ACHN (cell line): ENCODE data around the gene ATAD3B.
"Not testable (repeated sequence)": the region's sequence is repeated elsewhere in the genome, so short reads cannot be mapped to it uniquely, and the experiment has no call there.

ENCODE experiments used
- DNase-seq: peaks from one replicate; pipeline ENCODE4 v3.0.0-alpha.2; 2015
- in situ Hi-C: cut with HindIII; loops from 2 replicates; pipeline ENCODE4 v1.10.0; 2017; ENCODE audit warnings: low sequenced_read_pairs, low pct_ligation_motif_present, low pct_unique_long_range_greater_than_20kb

Gene ATAD3B

DNA sequence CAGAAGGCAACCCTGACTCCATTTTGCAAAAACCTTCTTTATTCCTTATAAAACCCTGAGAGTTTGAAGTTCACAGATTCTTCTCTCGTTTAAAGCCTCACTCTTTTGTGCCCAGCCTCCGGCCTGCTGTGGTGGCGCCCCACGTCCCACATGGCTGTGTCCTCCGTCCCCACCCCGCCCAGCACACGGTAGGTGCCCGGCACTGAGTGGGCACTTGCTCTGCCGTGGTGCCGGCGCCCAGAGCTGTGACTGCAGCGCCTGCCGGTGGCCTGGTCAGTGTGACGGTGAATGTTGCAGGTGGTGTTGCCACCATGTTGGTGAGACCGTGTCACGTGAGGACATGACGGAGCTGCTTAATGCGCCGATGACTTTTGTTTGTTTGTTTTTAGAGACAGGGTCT is 49.8 kb downstream of the ATAD3B start:
- in situ Hi-C loops = no loop called here
- no peak for DNase-seq

DNA sequence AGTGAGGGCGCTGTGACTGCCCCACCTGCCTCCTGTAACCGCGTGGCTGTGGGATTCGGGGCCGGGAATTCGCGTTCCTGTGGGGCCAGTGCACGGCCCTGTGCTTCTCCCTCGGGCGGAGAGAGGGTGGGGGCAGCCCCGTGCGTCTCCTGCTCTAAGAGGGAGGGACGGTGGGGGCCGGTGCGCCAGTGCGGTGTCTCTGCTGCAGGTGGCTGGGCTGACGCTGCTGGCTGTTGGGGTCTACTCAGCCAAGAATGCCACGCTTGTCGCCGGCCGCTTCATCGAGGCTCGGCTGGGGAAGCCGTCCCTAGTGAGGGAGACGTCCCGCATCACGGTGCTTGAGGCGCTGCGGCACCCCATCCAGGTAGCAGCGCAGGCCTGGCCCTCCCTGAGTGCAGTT is 51.0 kb downstream of the ATAD3B start:
- DNase-seq, in situ Hi-C loops: not testable (repeated sequence)

DNA sequence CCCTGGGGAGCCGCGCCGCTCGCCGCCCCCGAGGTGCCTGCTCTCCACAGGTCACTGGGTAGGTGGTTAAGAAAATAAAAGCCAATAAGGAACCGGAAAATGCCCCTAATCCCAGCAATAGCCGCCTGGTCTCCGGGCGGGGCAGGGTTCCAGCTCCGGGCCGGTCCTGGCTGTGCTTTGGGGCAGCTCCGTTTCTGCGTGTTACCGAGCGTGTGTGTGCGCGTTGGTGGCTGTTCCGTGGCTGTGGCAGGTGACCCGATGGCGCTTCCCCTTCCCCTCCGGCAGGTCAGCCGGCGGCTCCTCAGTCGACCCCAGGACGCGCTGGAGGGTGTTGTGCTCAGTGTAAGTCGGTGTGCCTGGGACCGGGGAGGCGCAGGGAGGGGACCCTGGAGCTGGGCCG is 51.7 kb downstream of the ATAD3B start:
- DNase-seq, in situ Hi-C loops: not testable (repeated sequence)

DNA sequence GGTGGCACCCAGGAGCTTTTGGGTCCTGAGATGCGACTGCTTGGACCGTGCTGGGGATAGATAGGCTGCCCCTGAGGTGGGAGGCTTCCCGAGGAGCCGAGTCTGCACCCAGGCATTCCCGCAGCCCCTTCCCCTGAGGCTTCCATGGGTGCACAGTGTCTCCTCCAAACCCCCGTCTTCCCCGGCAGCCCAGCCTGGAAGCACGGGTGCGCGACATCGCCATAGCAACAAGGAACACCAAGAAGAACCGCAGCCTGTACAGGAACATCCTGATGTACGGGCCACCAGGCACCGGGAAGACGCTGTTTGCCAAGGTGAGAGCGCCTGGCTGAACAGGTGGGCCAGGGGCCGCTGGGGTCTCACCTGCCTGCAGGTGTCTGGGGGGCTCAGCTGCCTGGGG is 52.1 kb downstream of the ATAD3B start:
- DNase-seq, in situ Hi-C loops: not testable (repeated sequence)

DNA sequence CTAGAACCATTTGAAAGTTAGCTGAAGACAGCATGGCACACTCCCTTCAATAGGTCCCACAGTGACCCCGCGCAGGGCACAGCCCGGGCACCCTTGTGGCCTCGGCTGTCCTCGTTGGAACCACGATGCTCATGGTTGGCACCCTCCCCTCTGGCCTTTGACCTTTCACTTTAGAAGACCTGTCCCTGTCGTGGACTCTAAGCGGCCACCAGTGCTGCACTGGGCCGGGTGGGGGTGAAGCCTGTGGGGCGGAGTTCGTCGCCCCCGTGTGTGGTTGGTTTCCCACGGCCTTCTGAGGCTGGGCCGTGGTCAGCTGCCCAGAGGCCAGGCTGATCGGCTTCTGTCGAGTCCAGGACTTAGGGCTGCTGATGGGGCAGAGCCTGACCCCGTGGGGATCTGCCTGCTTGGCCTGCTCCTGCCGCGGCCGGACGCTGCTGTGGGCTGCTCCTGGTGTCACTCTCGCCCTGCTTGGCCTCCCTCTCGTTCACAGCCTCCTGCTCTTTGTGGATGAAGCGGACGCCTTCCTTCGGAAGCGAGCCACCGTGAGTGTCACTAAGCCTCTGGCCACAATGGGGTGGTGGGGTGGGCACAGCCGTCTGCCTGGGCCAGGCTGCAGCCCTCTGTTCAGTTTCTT is 53.3 kb downstream of the ATAD3B start:
- in situ Hi-C loops, DNase-seq: not testable (repeated sequence)

DNA sequence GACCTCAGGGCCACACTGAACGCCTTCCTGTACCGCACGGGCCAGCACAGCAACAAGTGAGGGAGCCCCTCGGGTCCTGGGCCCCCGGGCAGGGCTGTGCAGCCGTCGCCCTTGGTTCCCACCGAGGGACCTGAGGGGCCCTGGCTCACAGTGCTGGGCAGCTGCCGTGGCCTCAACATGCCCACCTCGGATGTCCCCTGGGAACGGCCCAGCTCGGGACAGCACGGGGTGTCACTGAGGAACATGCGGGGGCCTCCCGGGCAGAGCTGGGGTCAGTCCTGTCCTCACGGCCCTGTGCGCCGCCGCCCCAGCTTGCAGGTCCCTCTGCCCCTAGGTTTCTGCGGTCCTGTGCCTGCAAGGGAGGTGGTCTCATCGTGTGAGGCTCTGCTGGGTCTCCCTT is 54.9 kb downstream of the ATAD3B start:
- in situ Hi-C loops, DNase-seq: not testable (repeated sequence)

DNA sequence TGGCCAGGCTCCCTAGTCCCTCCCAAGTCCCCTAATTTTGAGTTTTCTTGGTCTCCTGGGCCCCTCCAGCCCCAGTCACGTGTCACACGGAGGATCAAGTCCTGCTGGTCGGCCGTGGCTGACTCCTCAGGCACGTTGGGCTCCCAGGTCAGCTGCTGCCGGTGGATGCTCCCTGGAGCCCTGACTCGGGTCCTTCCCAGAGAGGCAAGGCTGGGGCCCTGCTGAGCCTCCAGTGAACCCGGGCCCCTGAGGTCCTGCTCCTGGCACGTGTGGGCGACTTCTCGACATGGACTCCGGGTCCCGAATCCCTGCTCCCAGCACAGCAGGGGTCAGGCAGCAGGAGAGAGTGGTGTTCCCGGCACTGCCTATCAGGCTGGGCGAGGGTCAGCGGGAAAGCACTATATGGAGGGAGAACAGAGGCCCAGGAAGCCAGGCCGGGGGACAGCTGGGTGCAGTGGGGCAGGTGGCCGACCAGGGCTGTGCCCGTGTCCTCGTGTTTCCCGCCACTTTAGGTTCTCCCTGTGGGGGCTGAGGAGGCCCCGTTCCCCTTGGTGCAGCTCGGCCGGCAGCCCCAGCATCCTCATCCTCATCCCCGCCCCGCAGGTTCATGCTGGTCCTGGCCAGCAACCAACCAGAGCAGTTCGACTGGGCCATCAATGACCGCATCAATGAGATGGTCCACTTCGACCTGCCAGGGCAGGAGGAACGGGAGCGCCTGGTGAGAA is 55.7 kb downstream of the ATAD3B start:
- in situ Hi-C loops = no loop called here
- no peak for DNase-seq

DNA sequence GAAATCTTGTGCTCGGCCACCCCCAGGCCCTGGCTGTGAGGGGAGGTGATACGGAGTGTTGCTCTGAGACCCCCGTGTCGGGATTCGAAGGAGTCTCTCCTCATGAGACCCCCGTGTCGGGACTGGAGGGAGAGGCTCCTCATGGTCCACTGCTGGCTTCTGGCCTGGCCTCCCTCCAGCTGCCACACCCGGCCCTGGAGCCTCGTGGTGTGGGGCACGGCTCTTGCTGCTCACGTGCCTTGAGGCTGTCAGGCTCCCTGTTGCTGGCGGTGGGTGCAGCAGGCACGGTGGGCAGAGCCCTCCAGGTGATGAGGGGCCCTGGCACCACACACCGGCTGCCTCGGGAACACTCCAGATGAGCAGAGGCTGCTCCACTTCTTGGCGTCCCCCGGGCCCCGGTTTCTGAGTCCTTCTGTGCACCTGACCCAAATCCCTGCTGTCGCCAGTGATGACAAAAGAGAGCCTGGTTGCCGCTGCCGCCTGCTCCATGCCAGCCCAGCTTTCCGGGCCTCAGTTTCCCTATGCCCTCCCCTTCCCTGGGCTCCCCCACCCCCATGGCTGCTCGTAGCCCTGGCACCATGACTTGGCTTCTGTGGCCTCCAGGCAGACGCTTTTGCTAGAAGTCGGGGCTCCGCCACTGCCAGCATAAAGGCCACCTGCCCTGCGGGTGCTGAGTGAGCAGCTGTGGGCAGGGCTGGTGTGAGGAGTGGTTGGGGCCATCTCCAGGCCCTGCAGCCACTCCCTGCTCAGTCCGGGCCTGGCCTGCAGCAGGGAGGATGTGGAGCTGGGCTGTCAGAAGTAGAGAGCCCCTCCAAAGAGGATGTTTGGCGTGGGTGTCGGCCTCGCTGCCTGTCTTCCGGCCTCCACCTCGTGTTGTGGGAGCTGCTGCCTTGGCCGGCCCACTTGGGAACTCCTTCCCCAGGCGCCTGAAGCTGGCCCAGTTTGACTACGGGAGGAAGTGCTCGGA is 57.0 kb downstream of the ATAD3B start:
- in situ Hi-C loops = no loop called here
- no peak for DNase-seq

DNA sequence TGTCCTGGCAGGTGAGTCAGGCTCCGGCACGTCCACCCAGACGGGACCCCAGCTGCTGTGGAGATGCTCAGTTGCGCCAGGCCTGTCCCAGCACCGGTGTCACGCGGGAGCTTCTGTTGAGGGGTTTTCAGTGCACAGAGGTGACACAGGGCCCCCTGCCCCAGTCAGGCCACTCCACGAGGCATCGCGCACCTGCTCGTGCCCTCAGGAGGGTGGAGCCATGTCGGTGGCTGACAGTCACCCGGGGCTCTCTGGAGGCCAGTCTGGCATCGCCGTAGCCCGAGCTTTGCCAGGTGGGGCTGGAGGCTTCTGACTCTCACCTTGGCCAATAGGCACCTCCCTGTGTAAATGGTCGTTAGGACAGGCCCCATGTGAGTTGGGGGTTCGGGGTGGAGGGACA is 57.8 kb downstream of the ATAD3B start:
- in situ Hi-C loops = no loop called here
- DNase-seq = no peak

DNA sequence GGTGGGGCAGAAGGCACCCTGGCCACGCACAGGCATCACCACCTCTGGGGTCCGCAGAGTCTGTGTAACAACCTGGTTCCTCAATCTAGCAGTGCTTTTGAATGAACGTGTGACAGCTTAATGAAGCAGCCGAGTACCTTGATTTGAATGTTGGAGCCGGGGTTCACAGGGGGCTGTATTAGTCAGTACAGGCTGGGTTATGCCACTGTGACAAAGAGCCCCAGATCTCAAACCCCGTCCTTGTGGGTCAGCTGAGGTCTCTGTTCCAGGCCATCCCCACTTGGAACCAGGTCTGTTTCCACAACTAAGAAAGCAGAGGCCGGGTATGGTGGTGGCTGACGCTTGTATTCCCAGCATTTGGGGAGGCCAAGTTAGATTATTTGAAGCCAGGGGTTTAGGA is 58.4 kb downstream of the ATAD3B start:
- in situ Hi-C loops = no loop called here
- DNase-seq = no peak

DNA sequence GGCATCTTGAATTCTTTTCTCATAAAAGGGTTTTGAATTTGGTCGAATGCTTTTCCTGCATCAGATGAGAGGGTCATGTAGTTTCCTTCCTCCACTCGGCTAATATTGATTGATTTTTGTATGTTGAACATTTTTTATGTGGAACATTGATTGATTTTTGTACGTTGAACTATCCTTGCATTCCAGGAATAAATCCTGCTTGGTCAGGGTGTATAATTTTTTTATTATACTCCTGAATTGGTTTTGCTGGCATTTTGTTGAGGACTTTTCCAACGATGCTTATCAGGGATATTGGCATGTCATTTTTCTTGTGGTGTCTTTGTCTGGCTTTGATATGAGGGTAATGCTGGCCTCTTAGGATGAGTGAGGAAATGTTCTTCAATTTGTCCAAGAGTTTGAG is 60.4 kb downstream of the ATAD3B start:
- no peak for DNase-seq
- in situ Hi-C loops = no loop called here

DNA sequence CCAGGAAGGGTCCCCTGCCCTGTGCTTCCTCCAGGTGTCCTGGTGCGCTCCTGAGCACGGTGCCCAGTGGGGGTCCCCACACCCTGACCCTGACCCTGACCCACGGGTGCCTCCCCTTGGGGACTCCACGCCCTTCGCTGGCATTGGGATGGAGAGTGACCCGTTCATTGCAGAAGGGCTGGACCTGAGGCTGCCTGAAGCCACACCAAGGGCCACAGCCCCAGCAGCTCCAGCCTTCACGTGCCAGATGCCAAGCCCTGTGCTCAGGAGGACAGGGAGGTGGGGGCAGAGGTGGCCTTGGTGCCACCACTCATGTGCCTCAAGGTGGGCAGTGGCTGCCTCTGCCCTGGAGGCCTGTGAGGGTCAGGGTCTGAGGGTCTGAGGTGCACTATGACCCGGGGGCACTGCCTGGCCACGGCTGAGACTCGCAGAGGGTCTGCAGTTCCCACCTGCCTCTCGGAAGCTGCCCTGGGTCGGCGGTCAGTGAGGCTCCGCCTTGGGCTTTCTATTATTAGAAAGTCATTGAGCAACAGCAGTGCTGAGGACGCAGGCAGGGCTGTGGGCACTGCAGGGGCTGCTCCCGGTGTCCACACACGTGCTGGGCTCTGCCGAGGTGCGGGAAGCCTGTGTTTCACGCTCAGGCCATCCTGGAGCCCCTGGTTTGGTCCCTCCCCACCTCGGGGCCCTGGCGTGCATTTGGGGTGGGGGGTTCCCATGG is 61.8 kb downstream of the ATAD3B start:
- in situ Hi-C loops = not testable (repeated sequence)

DNA sequence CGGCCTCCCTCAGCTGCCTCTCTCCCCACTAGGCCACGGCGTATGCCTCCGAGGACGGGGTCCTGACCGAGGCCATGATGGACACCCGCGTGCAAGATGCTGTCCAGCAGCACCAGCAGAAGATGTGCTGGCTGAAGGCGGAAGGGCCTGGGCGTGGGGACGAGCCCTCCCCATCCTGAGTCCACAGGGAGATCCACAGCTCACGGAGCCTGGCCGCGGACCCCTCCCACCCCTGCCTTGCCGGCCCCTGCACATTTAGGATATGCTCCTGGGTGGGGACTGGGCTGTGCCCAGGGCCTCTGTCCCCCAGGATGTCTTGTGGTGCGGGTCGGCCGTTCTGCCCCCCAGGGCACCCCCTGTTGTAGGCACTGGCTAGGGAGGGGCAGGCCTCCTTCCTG is 62.3 kb downstream of the ATAD3B start:
- in situ Hi-C loops, DNase-seq: not testable (repeated sequence)

More for the DNA sequence above, 61.8 kb downstream of the ATAD3B start:
- not testable (repeated sequence) for DNase-seq

DNA sequence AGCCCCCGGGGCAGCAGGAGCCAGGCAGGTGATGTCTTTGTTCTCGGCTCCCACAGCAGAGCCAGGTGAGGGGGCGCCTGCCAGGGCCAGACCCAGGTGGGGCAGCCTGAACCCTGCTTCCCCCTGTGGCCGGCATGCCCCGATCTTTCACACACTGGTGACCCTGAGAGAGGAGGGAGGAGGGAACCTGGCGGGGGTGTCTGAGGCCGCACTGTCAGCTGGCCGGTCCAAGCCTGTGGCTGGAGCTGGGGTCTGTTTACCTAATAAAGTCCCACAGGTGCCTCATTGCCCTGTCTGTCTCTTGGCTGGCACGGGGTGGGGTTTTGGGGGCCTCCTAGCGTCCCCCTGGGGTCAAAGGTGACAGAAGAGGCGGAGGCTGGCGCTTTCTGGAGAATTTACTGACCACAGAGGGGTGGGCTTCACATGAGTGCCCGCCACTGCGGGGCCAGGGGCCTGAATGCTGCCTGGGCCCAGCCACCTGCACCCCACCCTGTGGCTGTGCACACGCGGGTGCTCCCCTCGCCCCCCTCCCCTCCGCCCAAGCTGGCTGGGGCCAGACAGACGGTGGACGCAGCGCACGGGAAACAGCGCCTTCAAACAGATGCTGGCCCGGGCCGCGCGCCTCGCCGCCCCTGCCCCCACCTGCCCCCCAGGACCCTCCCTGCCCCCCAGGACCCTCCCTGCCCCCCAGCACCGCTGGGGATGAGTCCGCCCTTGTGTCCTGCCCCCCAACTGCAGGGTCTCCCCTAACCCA is 63.0 kb downstream of the ATAD3B start:
- no peak for DNase-seq
- in situ Hi-C loops = no loop called here

DNA sequence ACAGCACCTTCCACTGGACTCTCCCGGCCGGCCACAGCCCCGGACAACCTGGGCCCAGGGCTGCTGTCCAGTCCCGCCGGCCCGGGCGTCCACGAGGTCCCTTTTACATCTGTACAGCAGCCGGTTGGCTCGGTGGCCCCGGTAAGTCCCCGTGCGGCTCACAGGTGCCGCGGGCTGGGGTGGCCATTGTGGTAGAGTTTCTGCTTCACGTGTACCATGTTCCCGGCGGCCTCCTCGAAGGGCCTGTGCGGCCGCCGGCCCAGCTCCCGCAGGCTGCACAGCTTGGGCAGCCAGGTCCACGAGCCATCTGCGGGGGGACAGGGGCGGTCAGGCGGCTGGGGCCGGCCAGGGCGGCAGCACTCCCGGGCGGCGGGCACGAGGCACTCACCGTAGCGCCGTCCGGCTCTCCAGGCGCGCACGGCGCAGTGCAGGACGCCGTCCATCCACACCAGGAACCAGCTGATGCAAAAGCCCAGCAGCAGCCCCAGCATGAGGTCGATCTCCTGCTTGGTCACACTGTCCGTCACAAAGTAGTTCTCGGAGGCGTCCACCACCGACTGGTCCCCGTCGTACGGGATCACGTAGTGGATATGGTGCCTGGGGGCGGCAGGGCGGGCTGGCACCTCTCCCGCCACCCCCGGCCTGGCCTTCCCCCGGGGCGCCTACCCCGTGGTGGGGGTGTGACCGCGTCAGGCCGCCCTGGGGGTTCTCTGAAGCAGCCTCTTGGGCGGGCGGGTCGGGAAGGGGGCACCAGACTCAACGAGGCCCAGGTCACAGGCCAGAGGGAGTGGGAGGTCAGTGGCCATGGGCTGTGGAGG is 63.8 kb downstream of the ATAD3B start:
- no peak for DNase-seq
- in situ Hi-C loops = no loop called here

DNA sequence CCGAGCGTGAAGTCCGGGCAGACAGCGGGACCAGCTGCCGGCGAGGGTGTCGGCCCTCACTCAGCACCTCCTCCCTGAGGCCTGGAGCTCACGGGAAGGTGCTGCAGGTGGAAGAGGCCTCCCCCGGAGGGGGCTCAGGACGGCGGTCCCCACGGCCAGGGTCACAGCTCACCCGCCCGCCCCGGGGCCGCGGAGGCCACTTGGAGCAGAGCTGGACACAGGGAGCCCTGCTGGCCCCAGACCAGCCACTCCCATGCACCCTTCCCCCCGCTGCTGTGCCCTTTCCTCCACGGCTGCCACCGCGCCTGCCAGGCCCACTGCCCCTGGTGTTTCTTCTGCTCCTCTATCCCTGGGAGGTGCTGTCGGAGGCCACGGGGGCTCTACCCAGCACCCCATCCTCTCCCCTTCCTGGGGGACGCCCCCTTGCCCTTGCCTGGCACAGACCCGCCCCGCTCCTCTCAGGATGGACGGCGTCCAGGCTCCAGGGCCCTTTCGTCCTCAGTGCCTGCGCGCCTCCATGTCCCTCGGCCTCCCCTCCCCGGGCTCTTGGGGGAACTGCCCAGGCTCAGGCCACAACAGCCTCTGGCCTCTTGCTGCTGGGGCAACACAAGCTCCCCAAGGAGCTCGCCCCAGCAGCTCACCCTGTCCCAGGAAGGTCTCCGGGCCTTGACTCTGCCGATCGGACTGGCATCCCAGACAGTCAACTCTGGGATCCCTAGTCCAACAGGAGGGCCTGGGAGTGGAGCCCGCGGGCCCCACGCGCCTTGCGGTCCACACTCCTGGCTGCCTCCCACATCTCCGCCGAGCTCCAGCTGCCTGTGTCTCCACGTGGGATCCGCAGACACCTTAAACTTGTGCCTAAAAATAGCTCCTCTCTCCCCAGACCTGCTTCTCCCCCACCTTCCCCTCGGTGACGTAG is 64.7 kb downstream of the ATAD3B start:
- in situ Hi-C loops = no loop called here
- DNase-seq = no peak
